ENCODE measurements around the gene MRGPRE. TPM values are rescaled to one million over a fixed set of nuclear protein-coding genes. Genes with fewer than 3 reads are reported as not detected.
"Not testable (repeated sequence)": the region's sequence is repeated elsewhere in the genome, so short reads cannot be mapped to it uniquely, and the experiment has no call there.

The MRGPRE gene
- total and polyA plus RNA-seq, 4 donors = 0.33 to 6.6 (median 1.4) TPM

GRCh38 chr11:3254773-3255172 lies 22.6 kb upstream of the MRGPRE start:
- not testable (repeated sequence) for H3K36me3 ChIP-seq (ENCODE audit: control insufficient read depth, insufficient read depth, low read length); H3K9me3 ChIP-seq (ENCODE audit: control insufficient read depth, insufficient read depth, low read length); H3K27me3 ChIP-seq (ENCODE audit: control insufficient read depth, insufficient read depth, low read length); H3K4me1 ChIP-seq (ENCODE audit: control insufficient read depth, insufficient read depth, low read length); H3K27ac ChIP-seq (ENCODE audit: low read depth, low read length); H3K4me3 ChIP-seq (ENCODE audit: low read depth, low read length); DNase-seq (ENCODE audit: low read depth in 4 of 6, low spot score in 6 of 6)
- no CpG with 5 or more reads among the region's 14 CpGs for WGBS (ENCODE audit: insufficient coverage)

- Histone ChIP-seq H3K27ac (ENCODE audit: low read depth, low read length) (no peak overlapping the region), H3K27me3 (ENCODE audit: control insufficient read depth, insufficient read depth, low read length) (no peaks in the 10 kb centered on the region), H3K4me1 (ENCODE audit: control insufficient read depth, insufficient read depth, low read length) (no peaks in the 10 kb centered on the region), H3K36me3 (ENCODE audit: control insufficient read depth, insufficient read depth, low read length) (no peaks in the 10 kb centered on the region), H3K9me3 (ENCODE audit: control insufficient read depth, insufficient read depth, low read length) (no peaks in the 10 kb centered on the region), H3K4me3 (ENCODE audit: low read depth, low read length) (no peak overlapping the region)
- DNase-seq (ENCODE audit: low read depth in 4 of 6, low spot score in 6 of 6) = peak in 3 of 6 donors; percentile 21 to 89 (median 36)
Measured at GRCh38 chr11:3245071-3245470, 12.9 kb upstream of the MRGPRE start.

- no peaks in the 10 kb centered on the region for H3K27me3 ChIP-seq (ENCODE audit: control insufficient read depth, insufficient read depth, low read length)
- WGBS (ENCODE audit: insufficient coverage) = 50% methylated on average over 1 of the region's 1 CpG
- H3K4me3 ChIP-seq (ENCODE audit: low read depth, low read length) = no peak overlapping the region
- H3K27ac ChIP-seq (ENCODE audit: low read depth, low read length) = no peak overlapping the region
- H3K36me3 ChIP-seq (ENCODE audit: control insufficient read depth, insufficient read depth, low read length) = no peaks in the 10 kb centered on the region
- H3K9me3 ChIP-seq (ENCODE audit: control insufficient read depth, insufficient read depth, low read length) = no peaks in the 10 kb centered on the region
- H3K4me1 ChIP-seq (ENCODE audit: control insufficient read depth, insufficient read depth, low read length) = no peaks in the 10 kb centered on the region
- DNase-seq (ENCODE audit: low read depth in 4 of 6, low spot score in 6 of 6) = no peak
Measured at GRCh38 chr11:3243880-3244279, 11.7 kb upstream of the MRGPRE start.

GRCh38 chr11:3237119-3237518 lies 4.9 kb upstream of the MRGPRE start:
- Histone ChIP-seq H3K4me3 (ENCODE audit: low read depth, low read length) (no peak overlapping the region), H3K9me3 (ENCODE audit: control insufficient read depth, insufficient read depth, low read length) (no peaks in the 10 kb centered on the region), H3K36me3 (ENCODE audit: control insufficient read depth, insufficient read depth, low read length) (no peaks in the 10 kb centered on the region), H3K27ac (ENCODE audit: low read depth, low read length) (no peak overlapping the region), H3K4me1 (ENCODE audit: control insufficient read depth, insufficient read depth, low read length) (peaks cover 6% of the 10 kb centered on the region), H3K27me3 (ENCODE audit: control insufficient read depth, insufficient read depth, low read length) (no peaks in the 10 kb centered on the region)
- 100% methylated on average over 1 of the region's 2 CpGs for WGBS (ENCODE audit: insufficient coverage)
- DNase-seq (ENCODE audit: low read depth in 4 of 6, low spot score in 6 of 6) = no peak

GRCh38 chr11:3234846-3235245 lies 2.6 kb upstream of the MRGPRE start:
- WGBS (ENCODE audit: insufficient coverage) = 63% methylated on average over 5 of the region's 7 CpGs
- no peak for DNase-seq (ENCODE audit: low read depth in 4 of 6, low spot score in 6 of 6)
- H3K9me3 ChIP-seq (ENCODE audit: control insufficient read depth, insufficient read depth, low read length) = no peaks in the 10 kb centered on the region
- H3K36me3 ChIP-seq (ENCODE audit: control insufficient read depth, insufficient read depth, low read length) = no peaks in the 10 kb centered on the region
- H3K4me3 ChIP-seq (ENCODE audit: low read depth, low read length) = no peak overlapping the region
- peaks cover 11% of the 10 kb centered on the region for H3K4me1 ChIP-seq (ENCODE audit: control insufficient read depth, insufficient read depth, low read length)
- no peaks in the 10 kb centered on the region for H3K27me3 ChIP-seq (ENCODE audit: control insufficient read depth, insufficient read depth, low read length)
- no peak overlapping the region for H3K27ac ChIP-seq (ENCODE audit: low read depth, low read length)

GRCh38 chr11:3232956-3233355 lies 739 bp upstream of the MRGPRE start:
- no peaks in the 10 kb centered on the region for H3K27me3 ChIP-seq (ENCODE audit: control insufficient read depth, insufficient read depth, low read length)
- no peak overlapping the region for H3K27ac ChIP-seq (ENCODE audit: low read depth, low read length)
- 89% methylated on average over 15 of the region's 21 CpGs for WGBS (ENCODE audit: insufficient coverage)
- H3K4me3 ChIP-seq (ENCODE audit: low read depth, low read length) = no peak overlapping the region
- H3K4me1 ChIP-seq (ENCODE audit: control insufficient read depth, insufficient read depth, low read length) = peaks cover 11% of the 10 kb centered on the region
- H3K36me3 ChIP-seq (ENCODE audit: control insufficient read depth, insufficient read depth, low read length) = peaks cover 4% of the 10 kb centered on the region
- H3K9me3 ChIP-seq (ENCODE audit: control insufficient read depth, insufficient read depth, low read length) = no peaks in the 10 kb centered on the region
- no peak for DNase-seq (ENCODE audit: low read depth in 4 of 6, low spot score in 6 of 6)

- Histone ChIP-seq H3K9me3 (ENCODE audit: control insufficient read depth, insufficient read depth, low read length) (no peaks in the 10 kb centered on the region), H3K4me1 (ENCODE audit: control insufficient read depth, insufficient read depth, low read length) (peaks cover 13% of the 10 kb centered on the region), H3K27ac (ENCODE audit: low read depth, low read length) (no peak overlapping the region), H3K36me3 (ENCODE audit: control insufficient read depth, insufficient read depth, low read length) (peaks cover 15% of the 10 kb centered on the region), H3K4me3 (ENCODE audit: low read depth, low read length) (no peak overlapping the region), H3K27me3 (ENCODE audit: control insufficient read depth, insufficient read depth, low read length) (no peaks in the 10 kb centered on the region)
- no peak for DNase-seq (ENCODE audit: low read depth in 4 of 6, low spot score in 6 of 6)
- 60% methylated on average over 3 of the region's 6 CpGs for WGBS (ENCODE audit: insufficient coverage)
Measured at GRCh38 chr11:3231550-3231850, 717 bp downstream of the MRGPRE start.

- H3K27ac ChIP-seq (ENCODE audit: low read depth, low read length) = no peak overlapping the region
- H3K27me3 ChIP-seq (ENCODE audit: control insufficient read depth, insufficient read depth, low read length) = no peaks in the 10 kb centered on the region
- H3K9me3 ChIP-seq (ENCODE audit: control insufficient read depth, insufficient read depth, low read length) = no peaks in the 10 kb centered on the region
- peaks cover 13% of the 10 kb centered on the region for H3K4me1 ChIP-seq (ENCODE audit: control insufficient read depth, insufficient read depth, low read length)
- H3K36me3 ChIP-seq (ENCODE audit: control insufficient read depth, insufficient read depth, low read length) = peaks cover 17% of the 10 kb centered on the region
- DNase-seq (ENCODE audit: low read depth in 4 of 6, low spot score in 6 of 6) = no peak
- no peak overlapping the region for H3K4me3 ChIP-seq (ENCODE audit: low read depth, low read length)
- 85% methylated on average over 11 of the region's 12 CpGs for WGBS (ENCODE audit: insufficient coverage)
Measured at GRCh38 chr11:3230636-3231549, 1.3 kb downstream of the MRGPRE start.

GRCh38 chr11:3229673-3230630 lies 2.3 kb downstream of the MRGPRE start:
- Histone ChIP-seq H3K9me3 (ENCODE audit: control insufficient read depth, insufficient read depth, low read length) (no peaks in the 10 kb centered on the region), H3K4me1 (ENCODE audit: control insufficient read depth, insufficient read depth, low read length) (peaks cover 20% of the 10 kb centered on the region), H3K4me3 (ENCODE audit: low read depth, low read length) (no peak overlapping the region), H3K27ac (ENCODE audit: low read depth, low read length) (no peak overlapping the region), H3K27me3 (ENCODE audit: control insufficient read depth, insufficient read depth, low read length) (no peaks in the 10 kb centered on the region), H3K36me3 (ENCODE audit: control insufficient read depth, insufficient read depth, low read length) (peaks cover 21% of the 10 kb centered on the region)
- WGBS (ENCODE audit: insufficient coverage) = 91% methylated on average over 16 of the region's 21 CpGs
- no peak for DNase-seq (ENCODE audit: low read depth in 4 of 6, low spot score in 6 of 6)
